Thoracic aorta (tissue), 2 donors: ENCODE measurements around the gene SMCO2. TPM values are rescaled to one million over a fixed set of nuclear protein-coding genes. Genes with fewer than 3 reads are reported as not detected.

Experiments used
- ATAC-seq: fragments of 150-250 bp; one replicate; pipeline ENCODE4 v1.8.0; 2017; ENCODE audit warnings: low read depth; ENCODE audit not compliant: insufficient number of reproducible peaks, low FRiP score
- DNase-seq: peaks from one replicate; pipeline ENCODE4 v3.0.0-alpha.2; 2020; ENCODE audit warnings: low spot score
- H3K27ac ChIP-seq, 2 donors: fragments of 200-600 bp; sonication (generic); 1 replicate in 1 of 2; 2 replicates in 1 of 2; pipeline ENCODE4 v1.5.1; 2016; ENCODE audit warnings: mild to moderate bottlenecking in 2 of 2, moderate library complexity in 2 of 2
- H3K27me3 ChIP-seq: fragments of 200-600 bp; sonication (generic); replicated peaks from 2 replicates; pipeline ENCODE4 v1.6.0; 2016; ENCODE audit warnings: mild to moderate bottlenecking; ENCODE audit not compliant: insufficient read depth
- H3K36me3 ChIP-seq: fragments of 200-600 bp; sonication (generic); one replicate; pipeline ENCODE4 v1.5.1; 2016
- H3K4me1 ChIP-seq, 2 donors: fragments of 200-600 bp; sonication (generic); 1 replicate in 1 of 2; 2 replicates in 1 of 2; pipeline versions ENCODE4 v1.5.1 to v1.6.0; 2016; ENCODE audit warnings: low read depth in 2 of 2, mild to moderate bottlenecking in 1 of 2; ENCODE audit not compliant: control insufficient read depth in 1 of 2
- H3K4me3 ChIP-seq: fragments of 200-600 bp; sonication (generic); 2 replicates; pipeline ENCODE4 v1.5.1; 2016; ENCODE audit warnings: mild to moderate bottlenecking
- H3K9me3 ChIP-seq: fragments of 200-600 bp; sonication (generic); 2 replicates; pipeline ENCODE4 v1.5.1; 2016
- CTCF ChIP-seq: fragments of 200-600 bp; sonication (generic); IDR thresholded peaks from one replicate; pipeline ENCODE4 v1.5.1; 2019; ENCODE audit warnings: antibody characterized with exemption
- total RNA-seq, 2 donors: library from RNA; depleted of rRNA; stranded (reverse); fragments of >200 nt; gene quantifications; one replicate each; pipeline versions ENCODE4 v1.1.0 to v1.2.3, GENCODE V29; 2016

SMCO2 gene
- total RNA-seq, 2 donors from 2014 or later = not detected

- TF ChIP-seq CTCF = no peak
- no peak for ATAC-seq
- DNase-seq = no peak
- H3K4me1 ChIP-seq = peaks cover 11 to 21% of the 10 kb centered on the region in 2 donors
- no peaks in the 10 kb centered on the region for H3K27me3 ChIP-seq
- H3K36me3 ChIP-seq = no peaks in the 10 kb centered on the region
- H3K9me3 ChIP-seq = no peaks in the 10 kb centered on the region
- no peak overlapping the region for H3K4me3 ChIP-seq
- H3K27ac ChIP-seq = peak overlapping the region in 1 of 2 donors; percentile 51
Measured at GRCh38 chr12:27513155-27513824, 66.8 kb downstream of the SMCO2 start.

- ATAC-seq = no peak
Measured at GRCh38 chr12:27515671-27516070, 69.1 kb downstream of the SMCO2 start.

GRCh38 chr12:27516625-27517024 lies 70.1 kb downstream of the SMCO2 start:
- H3K27ac ChIP-seq = no peak overlapping the region
- ATAC-seq (no peak), DNase-seq (no peak)
- no peak for TF ChIP-seq CTCF
- no peaks in the 10 kb centered on the region for H3K27me3 ChIP-seq
- H3K9me3 ChIP-seq = no peaks in the 10 kb centered on the region
- H3K4me1 ChIP-seq = peaks cover 5 to 19% of the 10 kb centered on the region in 2 donors
- no peak overlapping the region for H3K4me3 ChIP-seq
- no peaks in the 10 kb centered on the region for H3K36me3 ChIP-seq

More at GRCh38 chr12:27515671-27516070, 69.1 kb downstream of the SMCO2 start:
- Histone ChIP-seq H3K27me3 (no peaks in the 10 kb centered on the region), H3K4me1 (peaks cover 11 to 19% of the 10 kb centered on the region in 2 donors), H3K27ac (no peak overlapping the region), H3K4me3 (peak overlapping the region; percentile 23), H3K36me3 (no peaks in the 10 kb centered on the region), H3K9me3 (no peaks in the 10 kb centered on the region)
- TF ChIP-seq CTCF = no peak
- DNase-seq = no peak

GRCh38 chr12:27517546-27517945 lies 71.0 kb downstream of the SMCO2 start:
- TF ChIP-seq CTCF = no peak
- no peak for ATAC-seq
- DNase-seq = no peak
- no peak overlapping the region for H3K4me3 ChIP-seq
- H3K9me3 ChIP-seq = no peaks in the 10 kb centered on the region
- H3K36me3 ChIP-seq = no peaks in the 10 kb centered on the region
- H3K27me3 ChIP-seq = no peaks in the 10 kb centered on the region
- H3K27ac ChIP-seq = no peak overlapping the region
- H3K4me1 ChIP-seq = peaks cover 3 to 22% of the 10 kb centered on the region in 2 donors

GRCh38 chr12:27517961-27518665 lies 71.6 kb downstream of the SMCO2 start:
- no peak for TF ChIP-seq CTCF
- DNase-seq = no peak

More at GRCh38 chr12:27517961-27518665, 71.6 kb downstream of the SMCO2 start:
- no peak overlapping the region for H3K4me3 ChIP-seq
- H3K27ac ChIP-seq = no peak overlapping the region
- H3K36me3 ChIP-seq = no peaks in the 10 kb centered on the region
- H3K4me1 ChIP-seq = peaks cover 6 to 28% of the 10 kb centered on the region in 2 donors
- no peaks in the 10 kb centered on the region for H3K9me3 ChIP-seq
- no peak for ATAC-seq
- H3K27me3 ChIP-seq = no peaks in the 10 kb centered on the region
